Ovary (tissue), 9 donors: ENCODE measurements around the gene MYMX. TPM values are rescaled to one million over a fixed set of nuclear protein-coding genes. Genes with fewer than 3 reads are reported as not detected.

ENCODE experiments used
- DNase-seq, 5 donors: peaks; one replicate each; pipeline ENCODE4 v3.0.0-alpha.2; 2019 to 2020
- H3K27ac ChIP-seq, 2 donors: fragments of 200-600 bp; one replicate each; pipeline versions ENCODE4 v1.5.1 to v1.8.0; 2019 to 2022
- H3K27me3 ChIP-seq: fragments of 200-600 bp; one replicate; pipeline ENCODE4 v1.8.0; 2022
- H3K36me3 ChIP-seq: fragments of 200-600 bp; sonication (generic); one replicate; pipeline ENCODE4 v1.5.1; 2019
- H3K4me1 ChIP-seq: one replicate; pipeline ENCODE4 v1.8.1; 2013; ENCODE audit warnings: mild to moderate bottlenecking, moderate library complexity; ENCODE audit not compliant: insufficient read depth
- H3K4me3 ChIP-seq: fragments of 200-600 bp; sonication (generic); one replicate; pipeline ENCODE4 v1.5.1; 2017
- H3K9me3 ChIP-seq, 2 donors: fragments of 200-600 bp in 1 of 2; sonication (generic) in 1 of 2; one replicate each; pipeline versions ENCODE4 v1.5.1 to v1.8.1; 2013 to 2019; ENCODE audit warnings: mild to moderate bottlenecking in 1 of 2, moderate library complexity in 1 of 2
- CTCF ChIP-seq, 3 donors: fragments of 450-650 bp in 2 of 3; fragments of 200-600 bp in 1 of 3; IDR thresholded peaks; one replicate each; pipeline versions ENCODE4 v1.5.1 to v1.8.0; 2016 to 2022; ENCODE audit warnings: antibody characterized with exemption in 3 of 3, mild to moderate bottlenecking in 1 of 3
- EP300 ChIP-seq: sonication (generic); formaldehyde crosslinking; IDR thresholded peaks from one replicate; pipeline ENCODE4 v1.6.1; 2017; ENCODE audit warnings: antibody characterized with exemption
- POLR2A ChIP-seq: fragments of 450-650 bp; IDR thresholded peaks from one replicate; pipeline ENCODE4 v1.6.1; 2017; ENCODE audit warnings: antibody characterized with exemption, mild to moderate bottlenecking, moderate library complexity
- WGBS, 3 donors: extraction: QIAGEN DNeasy Blood & Tissue Kit in 1 of 3; methylation state at CpG; one replicate each; pipeline versions ENCODE4 v1.1.5 to v1.1.7; 2013 to 2017; 5-methylcytosine and 5-hydroxymethylcytosine counted together
- intact Hi-C, 4 donors: fragments of 100-400 bp; cut with DNase I; formaldehyde crosslinking; loops; one replicate each; pipeline versions ENCODE4 v1.11.0 to v1.15.1; 2022 to 2023
- polyA plus RNA-seq, 2 donors: library from polyadenylated mRNA; stranded (reverse); fragments of 200-250 nt in 1 of 2; fragments of 350-450 nt in 1 of 2; fragmentation: Illumina TruSeq in 1 of 2; extraction: RNeasy Lipid Tissue Mini Kit (QIAGEN cat#74804) in 1 of 2; gene quantifications; one replicate each; pipeline ENCODE4 v1.2.3, GENCODE V29; 2013 to 2014
- total RNA-seq, 7 donors: library from RNA; depleted of rRNA in 2 of 7; stranded (reverse); fragments of >200 nt in 2 of 7; fragmentation: NEBNext Ultra II Directional in 3 of 7; extraction: Animal tissue kit (Norgen Biotek cat#: 25700) in 3 of 7; gene quantifications; one replicate each; pipeline versions ENCODE4 v1.1.0 to v1.2.4, GENCODE V29; 2016 to 2023
- donor health status: DM: no; HTN: no; CAD: no; lungs with moderate emphysema.
- donor health status: DM: no; HTN: no; CAD: no.
- donor health status: Bipolar disorder and iron deficiency.
- donor health status: DM: yes; HTN: yes; CAD: no.
- donor health status: DM: no; HTN: no; CAD: no.
- donor health status: DM: yes; HTN: yes; CAD: no.

MYMX gene
- total and polyA plus RNA-seq, 9 donors: 0.40 to 0.50 (median 0.42) TPM; not detected in 5

DNA sequence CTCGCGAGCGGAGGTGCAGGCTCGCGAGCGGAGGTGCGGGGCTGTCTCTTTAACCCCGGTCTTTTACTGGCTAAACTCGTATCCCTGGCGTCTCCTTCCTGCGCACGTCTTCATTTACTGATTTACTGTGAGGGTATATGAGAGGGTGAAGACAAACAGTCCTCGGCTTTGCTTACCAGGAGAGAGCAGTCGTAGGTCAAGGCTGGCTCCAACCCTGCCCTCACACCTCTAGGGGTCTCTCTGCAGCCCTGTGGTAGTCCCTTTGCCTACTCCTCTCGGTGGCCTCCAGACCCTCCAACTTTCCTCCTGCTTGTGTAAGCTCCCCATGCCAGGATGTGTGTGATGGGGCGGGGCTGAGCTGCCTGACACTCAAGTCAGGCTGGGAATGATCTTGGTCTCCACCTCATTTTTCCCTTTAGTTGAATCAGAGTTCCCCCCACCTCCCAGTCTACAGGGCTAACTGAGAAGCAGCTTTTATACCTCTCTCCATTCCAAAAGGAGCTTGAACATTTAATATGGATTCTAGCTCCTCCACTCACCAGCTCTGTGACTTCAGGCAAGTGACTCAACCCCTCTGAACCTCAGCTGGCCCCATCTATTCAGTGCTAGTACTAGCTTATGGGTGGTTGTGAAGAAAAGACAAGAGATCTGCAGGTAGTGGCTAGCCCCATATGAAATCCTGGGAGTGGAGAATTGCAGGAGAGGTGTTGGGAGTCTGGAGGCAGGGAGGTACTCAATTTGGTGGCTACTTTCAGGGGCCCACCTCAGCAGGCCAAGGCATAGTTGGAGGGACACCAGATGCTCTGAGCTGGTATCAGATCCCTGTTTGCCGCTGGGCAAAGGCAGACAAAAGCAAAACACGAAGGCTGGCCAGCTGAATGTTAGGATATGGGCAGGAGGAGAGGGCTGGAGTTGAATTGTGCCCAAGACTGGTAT lies 7.6 kb downstream of the MYMX start:
- H3K4me1 ChIP-seq: peaks cover 36% of the 10 kb centered on the region
- intact Hi-C loops: no loop called here

GRCh38 chr6:44224965-44225305 lies 8.2 kb downstream of the MYMX start:
- 88 to 94% (median 91%) methylated on average over 4 of the region's 4 CpGs for WGBS, 3 donors
- H3K27me3 ChIP-seq: no peaks in the 10 kb centered on the region
- no peak overlapping the region for H3K27ac ChIP-seq
- no peak overlapping the region for H3K4me3 ChIP-seq
- H3K9me3 ChIP-seq: no peaks in the 10 kb centered on the region
- no peaks in the 10 kb centered on the region for H3K36me3 ChIP-seq
- no peak for TF ChIP-seq POLR2A
- TF ChIP-seq CTCF (IDR thresholded peaks at IDR 0.05): no peak
- no peak for TF ChIP-seq EP300
- H3K4me1 ChIP-seq: peaks cover 36% of the 10 kb centered on the region
- DNase-seq: no peak
- intact Hi-C loops: loop anchor here in 1 of 4 donors (5.0 kb wide), 1 partner anchor 48 kb away; no protein-coding TSS in a partner anchor

More for the DNA sequence above, 7.6 kb downstream of the MYMX start:
- Histone ChIP-seq H3K36me3 (no peaks in the 10 kb centered on the region), H3K4me3 (peak overlapping the region; percentile 53), H3K9me3 (no peaks in the 10 kb centered on the region), H3K27ac (peak overlapping the region in 1 of 2 donors; percentile 20), H3K27me3 (no peaks in the 10 kb centered on the region)
- TF ChIP-seq CTCF (IDR thresholded peaks at IDR 0.05) (no peak), EP300 (no peak), POLR2A (no peak)
- 9 to 12% (median 10%) methylated on average over 15 to 18 of the region's 18 CpGs for WGBS, 3 donors
- peak in 1 of 5 donors; percentile 41 for DNase-seq

DNA sequence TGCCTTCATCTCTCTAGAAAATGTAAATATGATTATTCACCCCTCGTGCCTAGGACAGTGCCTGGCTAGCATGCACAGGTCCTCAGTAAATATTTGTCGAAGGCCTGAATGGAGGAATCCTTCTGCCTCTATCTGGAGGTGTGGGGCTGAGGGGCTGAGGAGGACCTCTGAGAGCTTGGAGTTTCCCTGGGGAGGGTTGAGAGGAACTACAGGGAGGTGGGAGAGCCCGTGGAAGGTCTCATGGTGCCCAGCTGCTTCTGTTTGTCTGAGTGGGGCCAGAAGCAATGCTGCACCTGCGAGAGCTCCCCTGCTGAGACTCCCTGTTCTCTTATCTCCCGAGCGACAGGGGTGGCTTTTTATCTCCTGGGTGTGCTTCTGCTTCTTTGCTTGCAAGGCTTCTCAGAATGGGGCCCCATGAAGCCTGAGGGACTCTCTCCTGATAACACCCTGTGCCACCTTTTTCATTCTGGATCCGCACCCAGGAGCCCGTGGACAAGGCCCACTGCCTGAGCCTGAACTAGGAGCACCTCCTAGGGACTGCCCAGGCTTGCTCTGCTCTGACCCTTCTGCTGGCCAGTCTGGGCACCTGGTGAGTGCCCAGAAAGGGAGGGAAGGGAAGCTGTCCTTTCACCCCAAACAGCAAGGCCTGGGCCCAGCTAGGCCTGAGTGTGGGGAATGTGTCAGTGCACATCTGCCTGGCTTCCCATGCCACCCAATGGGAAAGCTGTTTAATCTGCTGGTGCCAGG lies 9.0 kb downstream of the MYMX start:
- no peaks in the 10 kb centered on the region for H3K36me3 ChIP-seq
- H3K27me3 ChIP-seq: no peaks in the 10 kb centered on the region
- intact Hi-C loops: loop anchor here in 1 of 4 donors (5.0 kb wide), 1 partner anchor 48 kb away; no protein-coding TSS in a partner anchor
- no peak for DNase-seq
- H3K9me3 ChIP-seq: no peaks in the 10 kb centered on the region
- no peak for TF ChIP-seq POLR2A
- no peak for TF ChIP-seq EP300
- TF ChIP-seq CTCF (IDR thresholded peaks at IDR 0.05): no peak
- peak overlapping the region in 1 of 2 donors; percentile 67 for H3K27ac ChIP-seq
- peaks cover 36% of the 10 kb centered on the region for H3K4me1 ChIP-seq
- 73 to 83% (median 82%) methylated on average over 8 of the region's 8 CpGs for WGBS, 3 donors
- H3K4me3 ChIP-seq: no peak overlapping the region

DNA sequence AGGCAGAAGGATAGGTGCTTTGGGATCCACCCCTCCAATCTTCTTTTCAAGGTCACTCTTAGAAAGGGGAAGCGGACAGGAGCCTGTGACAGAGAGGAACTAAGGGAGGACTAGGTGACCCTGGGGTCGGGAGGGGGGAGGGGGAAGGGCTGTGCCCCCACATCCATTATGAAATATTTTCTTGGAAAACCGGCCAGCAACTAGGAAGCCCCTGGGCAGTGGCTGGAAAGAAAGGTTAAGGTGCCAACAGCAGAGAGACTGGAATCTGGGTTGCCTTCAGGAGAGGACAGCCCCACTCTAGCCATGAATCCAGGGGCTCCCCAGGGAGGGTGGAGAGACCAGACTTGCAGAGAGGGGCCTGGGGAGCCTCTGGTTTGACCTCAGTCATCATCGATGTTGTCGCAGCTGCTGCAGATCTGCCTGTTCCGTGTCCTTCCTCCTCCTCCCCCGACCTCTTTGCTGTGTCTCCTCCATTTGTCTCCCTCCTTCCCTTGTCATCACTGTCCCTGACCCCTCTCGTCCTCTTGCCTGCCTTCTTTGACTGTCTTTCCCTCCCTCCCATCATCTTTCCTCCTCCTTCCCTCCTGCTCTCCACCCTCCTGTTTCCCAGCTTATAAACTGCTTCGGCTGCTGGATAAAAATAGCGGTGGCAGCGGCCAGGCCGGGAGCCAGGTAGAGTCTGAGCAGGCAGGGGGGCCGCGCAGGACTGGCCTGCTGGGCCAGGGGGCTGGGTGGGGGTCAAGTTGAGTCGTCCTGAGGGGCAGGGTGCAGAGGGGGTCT lies 9.8 kb downstream of the MYMX start:
- DNase-seq: peak in 2 of 5 donors; percentile 56 to 61
- Histone ChIP-seq H3K4me3 (peak overlapping the region; percentile 0), H3K9me3 (no peaks in the 10 kb centered on the region), H3K36me3 (no peaks in the 10 kb centered on the region), H3K4me1 (peaks cover 31% of the 10 kb centered on the region), H3K27me3 (no peaks in the 10 kb centered on the region), H3K27ac (peak overlapping the region; percentile 45 to 67)
- WGBS, 3 donors: 17 to 28% (median 17%) methylated on average over 15 of the region's 15 CpGs
- intact Hi-C loops: loop anchor here in 1 of 4 donors (5.0 kb wide), 1 partner anchor 49 kb away; no protein-coding TSS in a partner anchor
- no peak for TF ChIP-seq CTCF (IDR thresholded peaks at IDR 0.05)
- no peak for TF ChIP-seq EP300
- no peak for TF ChIP-seq POLR2A
